GM10248 (cell line): ENCODE data around the gene RNF144A.
A peak's percentile ranks its signal among the peaks of the same experiment; 100 is the strongest.

ENCODE experiments used
- CTCF ChIA-PET: fragments of 300-600 bp; sonication (Branson Sonifier 250); formaldehyde crosslinking; extraction: SDS; loops from one replicate; lab custom pipeline; 2021; ENCODE audit warnings: antibody characterized with exemption; lab: Yijun Ruan, JAX
- POLR2A ChIA-PET: fragments of 350-650 bp; sonication (Branson Sonifier 250); formaldehyde crosslinking; extraction: SDS; loops from one replicate; lab custom pipeline; 2020; ENCODE audit warnings: antibody characterized with exemption; lab: Yijun Ruan, JAX
- DNase-seq: peaks from one replicate; pipeline ENCODE4 v3.0.0; 2012; ENCODE audit errors: extremely low spot score
- TF ChIP-seq, protein P1 (sequence below): IDR thresholded peaks from 2 replicates; pipeline ENCODE4 v1.5.1; 2012; ENCODE audit warnings: mild to moderate bottlenecking, low read depth; ENCODE audit errors: extremely low read depth, missing control alignments, control extremely low read depth

RNF144A gene

DNA sequence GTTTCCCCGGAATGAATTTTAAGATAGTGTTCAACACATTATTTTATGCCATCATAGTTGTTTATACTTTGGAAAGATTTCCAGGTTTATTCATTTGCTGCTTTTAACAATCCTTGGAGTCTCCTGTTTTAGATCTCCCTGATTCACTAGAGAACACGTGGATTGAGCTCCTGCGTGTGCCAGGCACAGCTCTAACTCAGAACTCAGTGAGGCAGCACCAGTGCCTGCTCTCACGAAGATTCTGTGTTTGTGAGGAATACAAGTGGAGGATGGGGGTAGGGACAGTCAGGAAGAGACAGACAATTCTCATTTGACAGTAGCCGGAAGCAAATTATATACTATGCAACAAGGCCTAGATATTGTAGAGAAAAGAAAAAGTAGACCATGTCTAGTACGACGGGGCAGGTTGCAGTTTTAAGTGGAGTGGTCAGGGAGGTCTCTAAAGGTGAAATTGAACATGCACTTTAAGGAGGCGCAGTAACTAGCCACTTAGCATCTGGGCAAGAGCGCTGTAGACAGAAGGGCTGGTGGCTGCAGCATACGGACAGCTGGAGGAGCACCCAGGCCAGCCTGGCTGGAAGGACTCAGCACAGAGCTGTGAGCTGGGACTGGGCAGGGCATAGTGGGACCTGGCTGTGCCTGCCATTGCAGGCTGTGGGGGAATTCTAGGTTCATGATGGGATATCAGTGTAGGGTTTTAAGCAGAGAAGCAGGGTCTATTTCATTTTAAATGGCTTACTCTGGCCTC is 24.3 kb downstream of the RNF144A start:
- DNase-seq = no peak
- CTCF ChIA-PET = interaction anchor here (0.7 to 1.1 kb wide), 2 partner anchors 12 to 25 kb away, joined by 3 to 5 read pairs; no protein-coding TSS in a partner anchor
- TF ChIP-seq, protein P1, sequence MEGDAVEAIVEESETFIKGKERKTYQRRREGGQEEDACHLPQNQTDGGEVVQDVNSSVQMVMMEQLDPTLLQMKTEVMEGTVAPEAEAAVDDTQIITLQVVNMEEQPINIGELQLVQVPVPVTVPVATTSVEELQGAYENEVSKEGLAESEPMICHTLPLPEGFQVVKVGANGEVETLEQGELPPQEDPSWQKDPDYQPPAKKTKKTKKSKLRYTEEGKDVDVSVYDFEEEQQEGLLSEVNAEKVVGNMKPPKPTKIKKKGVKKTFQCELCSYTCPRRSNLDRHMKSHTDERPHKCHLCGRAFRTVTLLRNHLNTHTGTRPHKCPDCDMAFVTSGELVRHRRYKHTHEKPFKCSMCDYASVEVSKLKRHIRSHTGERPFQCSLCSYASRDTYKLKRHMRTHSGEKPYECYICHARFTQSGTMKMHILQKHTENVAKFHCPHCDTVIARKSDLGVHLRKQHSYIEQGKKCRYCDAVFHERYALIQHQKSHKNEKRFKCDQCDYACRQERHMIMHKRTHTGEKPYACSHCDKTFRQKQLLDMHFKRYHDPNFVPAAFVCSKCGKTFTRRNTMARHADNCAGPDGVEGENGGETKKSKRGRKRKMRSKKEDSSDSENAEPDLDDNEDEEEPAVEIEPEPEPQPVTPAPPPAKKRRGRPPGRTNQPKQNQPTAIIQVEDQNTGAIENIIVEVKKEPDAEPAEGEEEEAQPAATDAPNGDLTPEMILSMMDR = no peak
- POLR2A ChIA-PET = no interaction called here

DNA sequence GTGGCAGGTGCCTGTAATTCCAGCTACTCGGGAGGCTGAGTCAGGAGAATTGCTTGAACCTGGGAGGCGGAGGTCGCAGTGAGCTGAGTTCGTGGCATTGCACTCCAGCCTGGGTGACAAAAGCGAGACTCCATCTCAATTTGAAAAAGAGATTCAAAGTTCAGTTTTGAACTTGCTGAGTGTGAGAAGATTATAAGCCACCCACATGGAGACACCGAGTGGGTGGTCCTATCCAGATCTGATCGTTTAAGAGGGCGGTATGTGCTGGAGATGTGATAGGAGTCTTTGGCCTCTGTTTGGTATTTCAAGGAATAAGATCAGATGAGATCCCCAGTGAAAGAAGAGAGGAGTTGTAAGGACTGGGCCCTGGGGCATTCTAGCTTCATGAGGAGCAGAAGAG is 25.6 kb downstream of the RNF144A start:
- CTCF ChIA-PET = interaction anchor here (1.7 kb wide), 1 partner anchor 15 kb away, joined by 4 read pairs; no protein-coding TSS in a partner anchor
- POLR2A ChIA-PET = no interaction called here
- TF ChIP-seq, protein P1 = no peak
- no peak for DNase-seq

DNA sequence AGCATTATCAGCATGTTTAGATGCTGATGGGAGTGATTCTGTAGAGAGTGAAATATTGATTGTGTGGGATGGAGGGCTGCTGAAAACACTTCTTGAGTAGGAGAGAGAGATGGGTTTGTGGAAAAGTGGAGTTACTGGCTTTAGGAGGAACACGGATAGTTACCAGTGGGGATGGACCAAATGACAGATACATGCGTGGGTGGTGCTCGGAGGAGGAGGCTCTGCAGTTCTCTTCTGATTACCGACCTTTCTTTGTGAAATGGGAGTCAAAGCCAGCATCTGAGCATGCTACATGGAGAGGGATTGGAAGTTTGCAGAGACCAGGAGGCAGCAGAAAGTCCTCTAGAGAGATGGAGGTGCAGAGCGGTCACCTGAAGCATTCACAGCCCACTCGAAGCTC is 26.3 kb downstream of the RNF144A start:
- ChIA-PET CTCF (interaction anchor here (1.1 to 1.7 kb wide), 2 partner anchors 14 to 141 kb away, joined by 3 to 4 read pairs; no protein-coding TSS in a partner anchor), POLR2A (no interaction called here)
- TF ChIP-seq, protein P1 = no peak
- DNase-seq = no peak

DNA sequence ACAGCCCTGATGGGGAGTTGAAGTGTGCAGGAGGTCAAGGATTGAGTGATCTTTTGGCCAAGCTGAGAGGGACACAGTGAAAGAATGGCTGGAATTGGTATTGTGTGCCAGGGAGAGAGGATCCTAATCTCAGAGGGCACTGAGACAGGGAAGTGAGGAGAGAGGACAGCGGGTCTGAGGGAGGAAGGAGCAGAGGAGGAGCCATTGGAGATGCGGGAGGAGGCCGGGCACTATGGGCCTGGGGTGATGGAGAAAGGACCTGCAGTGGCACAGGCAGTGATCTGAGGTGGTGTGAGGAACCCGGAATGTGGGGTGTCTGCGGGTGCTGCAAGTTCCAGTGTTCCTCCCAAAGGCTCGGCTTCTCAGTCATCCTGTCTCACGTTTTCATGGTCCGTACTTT is 26.8 kb downstream of the RNF144A start:
- TF ChIP-seq, protein P1 = no peak
- POLR2A ChIA-PET = no interaction called here
- CTCF ChIA-PET = interaction anchor here (1.1 to 1.7 kb wide), 2 partner anchors 13 to 140 kb away, joined by 3 to 4 read pairs; no protein-coding TSS in a partner anchor
- no peak for DNase-seq

DNA sequence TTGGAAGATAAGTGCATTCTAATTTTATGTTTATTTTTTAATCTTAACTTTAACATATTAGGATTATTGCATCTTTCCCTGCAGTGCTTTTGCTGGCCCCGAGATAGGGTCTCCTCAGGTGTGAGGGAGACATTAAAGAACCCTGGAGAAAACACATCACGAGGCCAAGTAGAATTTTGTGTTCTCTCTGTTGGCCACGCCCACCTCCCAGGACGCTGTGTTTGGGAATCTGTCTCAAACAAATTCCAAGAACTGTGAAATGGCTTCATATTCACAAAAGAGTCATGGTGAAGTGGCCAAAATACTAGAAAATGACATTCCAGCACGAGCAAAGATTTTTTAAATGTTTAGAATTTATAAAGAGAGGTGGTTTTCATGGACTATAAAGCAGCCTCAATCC is 27.3 kb downstream of the RNF144A start:
- ChIA-PET POLR2A (no interaction called here), CTCF (interaction anchor here (0.6 to 1.2 kb wide), 2 partner anchors 21 to 28 kb away, joined by 3 to 5 read pairs; partner anchors contain the start of gene RNF144A)
- TF ChIP-seq, protein P1 = no peak
- no peak for DNase-seq

DNA sequence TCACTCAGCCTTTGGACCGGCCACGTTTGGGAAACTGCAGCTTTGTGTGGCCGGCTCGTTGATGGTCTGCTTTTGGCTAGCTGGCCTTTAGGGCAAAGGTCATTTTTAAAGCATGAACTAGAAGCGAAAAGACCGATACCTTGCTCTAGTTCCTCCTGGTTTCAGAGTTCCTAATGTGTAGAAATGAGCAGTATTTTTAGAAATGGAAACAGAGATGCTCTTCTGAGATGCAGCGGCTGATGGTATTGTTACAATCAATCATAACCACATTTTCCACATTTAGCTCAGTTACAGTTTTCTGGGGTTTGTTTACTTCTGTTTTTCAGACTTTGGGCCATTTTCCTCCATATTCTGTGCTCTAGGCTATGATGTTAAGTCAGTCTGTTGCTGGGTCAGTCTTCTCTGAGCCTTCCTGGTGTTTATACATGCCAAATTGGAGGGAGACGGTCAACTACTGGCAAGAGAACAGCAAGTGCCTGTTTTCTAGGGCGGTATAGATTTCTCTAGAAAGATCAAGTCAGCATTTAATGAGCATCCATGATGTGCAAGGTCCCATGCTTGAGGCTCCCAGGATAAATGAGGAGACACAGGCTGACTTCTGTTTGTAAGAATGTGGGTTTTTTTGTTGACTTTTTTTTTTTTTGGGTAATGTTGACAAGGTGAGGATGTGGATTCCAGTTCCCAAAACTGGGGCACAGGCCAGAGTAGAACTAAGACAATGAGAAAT is 28.0 kb downstream of the RNF144A start:
- TF ChIP-seq, protein P1 = no peak
- ChIA-PET CTCF (interaction anchor here (0.6 to 3.1 kb wide), 5 partner anchors 12 to 29 kb away, joined by 3 to 16 read pairs (median 7); partner anchors contain the start of gene RNF144A), POLR2A (no interaction called here)
- DNase-seq = peak; percentile 66
